ENCODE data around the gene DRC1.

Gene DRC1

GRCh38 chr2:26469955-26470354, 68.2 kb downstream of the DRC1 start:
- TF ChIP-seq POLR2AphosphoS5 (IDR thresholded peaks at IDR 0.05; ENCODE audit: low read depth) (no peak), GABPA (IDR thresholded peaks at IDR 0.05; ENCODE audit: low read depth) (no peak), REST (IDR thresholded peaks at IDR 0.05; ENCODE audit: insufficient replicate concordance, low read depth) (no peak), CTCF (IDR thresholded peaks at IDR 0.05; ENCODE audit: insufficient read depth, low read length) (no peak)
- DNase-seq (ENCODE audit: low read depth in 1 of 2, low spot score in 1 of 2) = no peak
- no peak overlapping the region for H3K27ac ChIP-seq (replicated peaks)
- H3K4me3 ChIP-seq (replicated peaks; ENCODE audit: insufficient read depth, low read length) = no peak overlapping the region
- no peaks in the 10 kb centered on the region for H3K27me3 ChIP-seq (ENCODE audit: insufficient read depth, poor library complexity, severe bottlenecking)

GRCh38 chr2:26470601-26471260, 69.0 kb downstream of the DRC1 start:
- Histone ChIP-seq H3K27me3 (ENCODE audit: insufficient read depth, poor library complexity, severe bottlenecking) (no peaks in the 10 kb centered on the region), H3K27ac (replicated peaks) (no peak overlapping the region), H3K4me3 (replicated peaks; ENCODE audit: insufficient read depth, low read length) (no peak overlapping the region)
- TF ChIP-seq SPI1 (IDR thresholded peaks at IDR 0.05; ENCODE audit: borderline replicate concordance, low read depth) (no peak), REST (IDR thresholded peaks at IDR 0.05; ENCODE audit: insufficient replicate concordance, low read depth) (no peak), POLR2AphosphoS5 (IDR thresholded peaks at IDR 0.05; ENCODE audit: low read depth) (no peak), CTCF (IDR thresholded peaks at IDR 0.05; ENCODE audit: insufficient read depth, low read length) (no peak), GABPA (IDR thresholded peaks at IDR 0.05; ENCODE audit: low read depth) (no peak)
- no peak for DNase-seq (ENCODE audit: low read depth in 1 of 2, low spot score in 1 of 2)

DNA sequence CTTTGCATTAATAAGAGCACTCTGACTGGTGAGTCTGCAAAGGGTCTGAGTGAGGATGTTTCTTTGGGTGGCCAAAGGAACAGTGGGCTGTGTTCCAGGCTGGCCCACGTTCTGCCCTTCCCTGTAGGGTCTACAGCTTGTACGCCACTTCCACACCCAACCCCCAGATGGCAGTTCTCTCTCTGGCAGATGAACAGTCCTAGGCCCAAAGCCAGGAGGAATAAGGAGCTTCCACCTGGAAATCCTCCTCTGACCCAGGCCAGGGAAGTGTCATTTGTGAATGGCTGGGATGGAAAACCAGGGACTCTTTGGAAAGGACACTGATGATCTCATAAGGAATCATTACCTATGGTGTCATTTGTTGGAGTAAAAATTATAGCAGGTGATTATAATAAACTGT, 69.6 kb downstream of the DRC1 start:
- Histone ChIP-seq H3K4me3 (replicated peaks; ENCODE audit: insufficient read depth, low read length) (no peak overlapping the region), H3K27ac (replicated peaks) (no peak overlapping the region), H3K27me3 (ENCODE audit: insufficient read depth, poor library complexity, severe bottlenecking) (no peaks in the 10 kb centered on the region)
- no peak for DNase-seq (ENCODE audit: low read depth in 1 of 2, low spot score in 1 of 2)
- no peak for TF ChIP-seq POLR2AphosphoS5 (IDR thresholded peaks at IDR 0.05; ENCODE audit: low read depth)
- TF ChIP-seq CTCF (IDR thresholded peaks at IDR 0.05; ENCODE audit: insufficient read depth, low read length) = no peak
- no peak for TF ChIP-seq SPI1 (IDR thresholded peaks at IDR 0.05; ENCODE audit: borderline replicate concordance, low read depth)
- TF ChIP-seq GABPA (IDR thresholded peaks at IDR 0.05; ENCODE audit: low read depth) = no peak
- TF ChIP-seq REST (IDR thresholded peaks at IDR 0.05; ENCODE audit: insufficient replicate concordance, low read depth) = no peak

All from HL-60 (cell line).